Stomach smooth muscle (tissue), 2 donors: ENCODE results near the gene AADAC.
A peak's percentile ranks its signal among the peaks of the same experiment; 100 is the strongest.
"Not testable (repeated sequence)": the region's sequence is repeated elsewhere in the genome, so short reads cannot be mapped to it uniquely, and the experiment has no call there.

Experiments
- H3K27ac ChIP-seq: one replicate; pipeline ENCODE4 v1.7.0; 2013; ENCODE audit warnings: mild to moderate bottlenecking, low read length, inconsistent platforms
- H3K27me3 ChIP-seq, 2 donors: one replicate each; pipeline ENCODE4 v1.7.0; 2013; ENCODE audit warnings: low read length in 2 of 2; ENCODE audit not compliant: insufficient read depth in 2 of 2, control insufficient read depth in 1 of 2
- H3K36me3 ChIP-seq, 2 donors: one replicate each; pipeline ENCODE4 v1.7.0; 2013; ENCODE audit warnings: low read length in 2 of 2; ENCODE audit not compliant: control insufficient read depth in 2 of 2, insufficient read depth in 2 of 2
- H3K4me1 ChIP-seq: one replicate; pipeline ENCODE4 v1.7.0; 2013; ENCODE audit warnings: low read length; ENCODE audit not compliant: control insufficient read depth, insufficient read depth
- H3K4me3 ChIP-seq, 2 donors: one replicate each; pipeline ENCODE4 v1.7.0; 2013; ENCODE audit warnings: low read length in 2 of 2
- H3K9ac ChIP-seq, 2 donors: one replicate each; pipeline ENCODE4 v1.7.0; 2013; ENCODE audit warnings: low read length in 2 of 2, mild to moderate bottlenecking in 1 of 2
- H3K9me3 ChIP-seq, 2 donors: one replicate each; pipeline ENCODE4 v1.7.0; 2013; ENCODE audit warnings: low read length in 2 of 2; ENCODE audit not compliant: control insufficient read depth in 2 of 2
- donor health status: healthy.
- donor health status: Pancreatic carcinoma.

AADAC gene

GRCh38 chr3:151819910-151820309 is 6.0 kb downstream of the AADAC start:
- H3K4me3 ChIP-seq, result no peak overlapping the region
- H3K27me3 ChIP-seq, result no peaks in the 10 kb centered on the region

GRCh38 chr3:151827816-151828215 is 13.9 kb downstream of the AADAC start:
- no peaks in the 10 kb centered on the region for H3K36me3 ChIP-seq

More at GRCh38 chr3:151819910-151820309, 6.0 kb downstream of the AADAC start:
- Histone ChIP-seq H3K4me1 (no peaks in the 10 kb centered on the region), H3K9ac (no peak overlapping the region), H3K27ac (no peak overlapping the region), H3K9me3 (no peaks in the 10 kb centered on the region), H3K36me3 (no peaks in the 10 kb centered on the region)

GRCh38 chr3:151835751-151836525 is 22.0 kb downstream of the AADAC start:
- H3K9me3 ChIP-seq, result no peaks in the 10 kb centered on the region
- H3K27me3 ChIP-seq, result no peaks in the 10 kb centered on the region
- no peak overlapping the region for H3K4me3 ChIP-seq
- no peaks in the 10 kb centered on the region for H3K4me1 ChIP-seq
- H3K9ac ChIP-seq, result no peak overlapping the region
- no peaks in the 10 kb centered on the region for H3K36me3 ChIP-seq
- no peak overlapping the region for H3K27ac ChIP-seq

More at GRCh38 chr3:151827816-151828215, 13.9 kb downstream of the AADAC start:
- Histone ChIP-seq H3K4me1 (no peaks in the 10 kb centered on the region), H3K27ac (no peak overlapping the region), H3K27me3 (no peaks in the 10 kb centered on the region), H3K9ac (no peak overlapping the region), H3K9me3 (no peaks in the 10 kb centered on the region), H3K4me3 (no peak overlapping the region)

GRCh38 chr3:151837057-151837456 is 23.1 kb downstream of the AADAC start:
- Histone ChIP-seq H3K9me3 (no peaks in the 10 kb centered on the region), H3K4me1 (no peaks in the 10 kb centered on the region), H3K4me3 (no peak overlapping the region), H3K27me3 (no peaks in the 10 kb centered on the region), H3K36me3 (no peaks in the 10 kb centered on the region), H3K9ac (no peak overlapping the region), H3K27ac (no peak overlapping the region)

GRCh38 chr3:151838574-151839312 is 24.8 kb downstream of the AADAC start:
- Histone ChIP-seq H3K36me3 (no peaks in the 10 kb centered on the region), H3K4me3 (peak overlapping the region in 1 of 2 donors; percentile 30), H3K27ac (no peak overlapping the region), H3K4me1 (no peaks in the 10 kb centered on the region), H3K9me3 (no peaks in the 10 kb centered on the region), H3K9ac (no peak overlapping the region), H3K27me3 (no peaks in the 10 kb centered on the region)

- no peaks in the 10 kb centered on the region for H3K9me3 ChIP-seq
- H3K4me3 ChIP-seq, result no peak overlapping the region
- H3K27ac ChIP-seq, result no peak overlapping the region
- H3K9ac ChIP-seq, result no peak overlapping the region
- no peaks in the 10 kb centered on the region for H3K36me3 ChIP-seq
- no peaks in the 10 kb centered on the region for H3K27me3 ChIP-seq
- no peaks in the 10 kb centered on the region for H3K4me1 ChIP-seq
Observed at GRCh38 chr3:151839313-151839631, 25.4 kb downstream of the AADAC start.

GRCh38 chr3:151841801-151842200 is 27.9 kb downstream of the AADAC start:
- H3K27ac ChIP-seq, result no peak overlapping the region
- H3K36me3 ChIP-seq, result no peaks in the 10 kb centered on the region
- no peak overlapping the region for H3K9ac ChIP-seq
- H3K4me1 ChIP-seq, result no peaks in the 10 kb centered on the region
- no peak overlapping the region for H3K4me3 ChIP-seq
- H3K9me3 ChIP-seq, result no peaks in the 10 kb centered on the region
- H3K27me3 ChIP-seq, result no peaks in the 10 kb centered on the region

GRCh38 chr3:151843275-151843674 is 29.4 kb downstream of the AADAC start:
- no peak overlapping the region for H3K4me3 ChIP-seq
- H3K36me3 ChIP-seq, result no peaks in the 10 kb centered on the region
- no peaks in the 10 kb centered on the region for H3K27me3 ChIP-seq
- no peaks in the 10 kb centered on the region for H3K9me3 ChIP-seq
- no peaks in the 10 kb centered on the region for H3K4me1 ChIP-seq
- H3K9ac ChIP-seq, result no peak overlapping the region
- no peak overlapping the region for H3K27ac ChIP-seq

GRCh38 chr3:151845306-151845905 is 31.5 kb downstream of the AADAC start:
- H3K27me3 ChIP-seq, result no peaks in the 10 kb centered on the region
- no peak overlapping the region for H3K4me3 ChIP-seq
- H3K27ac ChIP-seq, result no peak overlapping the region
- no peak overlapping the region for H3K9ac ChIP-seq
- H3K36me3 ChIP-seq, result no peaks in the 10 kb centered on the region
- H3K9me3 ChIP-seq, result no peaks in the 10 kb centered on the region
- H3K4me1 ChIP-seq, result no peaks in the 10 kb centered on the region

GRCh38 chr3:151850065-151850464 is 36.1 kb downstream of the AADAC start:
- H3K27me3 ChIP-seq, H3K9ac ChIP-seq, H3K9me3 ChIP-seq, H3K27ac ChIP-seq, H3K36me3 ChIP-seq, H3K4me3 ChIP-seq, H3K4me1 ChIP-seq: not testable (repeated sequence)
